Prostate gland (tissue), 2 donors: ENCODE results near the gene VASP.

Source experiments
- CTCF ChIP-seq, 4 experiments: fragments of 200-600 bp in 2 of 4; fragments of 450-650 bp in 2 of 4; sonication (generic) in 2 of 4; IDR thresholded peaks; 1 replicate in 3 of 4; 2 replicates in 1 of 4; pipeline ENCODE4 v1.5.1; 2016 to 2019; ENCODE audit warnings: antibody characterized with exemption in 4 of 4, mild to moderate bottlenecking in 2 of 4, moderate library complexity in 2 of 4
- POLR2A ChIP-seq: fragments of 450-650 bp; IDR thresholded peaks from one replicate; pipeline ENCODE4 v1.6.1; 2016; ENCODE audit warnings: antibody characterized with exemption, mild to moderate bottlenecking

DNA sequence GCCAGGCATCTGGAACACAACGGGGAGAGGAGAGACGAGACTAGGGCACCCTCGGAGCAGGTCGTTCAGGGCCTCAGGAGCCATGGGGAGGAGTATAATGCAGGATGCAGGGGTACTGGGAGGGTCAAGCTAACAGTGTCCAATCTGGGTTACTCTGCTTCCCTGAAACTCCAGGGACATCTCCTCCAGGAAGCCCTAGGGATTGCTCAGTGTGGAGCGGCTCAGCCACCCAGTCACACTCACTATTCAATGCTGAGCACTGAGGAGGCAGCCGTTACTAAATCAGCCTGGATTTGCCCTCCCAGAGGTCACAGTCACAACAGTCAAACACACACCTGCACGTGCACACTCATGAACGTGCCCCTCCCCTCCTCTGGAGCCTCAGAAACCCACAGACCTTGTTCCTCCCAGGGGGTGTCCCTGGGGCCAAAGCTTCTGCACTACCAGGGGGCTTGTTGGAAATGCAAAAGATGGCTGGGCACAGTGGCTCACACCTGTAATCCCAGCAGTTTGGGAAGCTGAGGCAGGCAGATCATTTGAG lies 46.4 kb upstream of the VASP start:
- TF ChIP-seq CTCF (IDR thresholded peaks at IDR 0.05) (no peak), POLR2A (no peak)
